ENCODE measurements around the gene DYSF.

Gene DYSF

GRCh38 chr2:71562518-71562917 lies 109.2 kb downstream of the DYSF start:
- in situ Hi-C loops (cut with HindIII; ENCODE audit: low sequenced_read_pairs), result no loop called here

GRCh38 chr2:71563872-71564271 lies 110.5 kb downstream of the DYSF start:
- in situ Hi-C loops (cut with HindIII; ENCODE audit: low sequenced_read_pairs), result no loop called here

DNA sequence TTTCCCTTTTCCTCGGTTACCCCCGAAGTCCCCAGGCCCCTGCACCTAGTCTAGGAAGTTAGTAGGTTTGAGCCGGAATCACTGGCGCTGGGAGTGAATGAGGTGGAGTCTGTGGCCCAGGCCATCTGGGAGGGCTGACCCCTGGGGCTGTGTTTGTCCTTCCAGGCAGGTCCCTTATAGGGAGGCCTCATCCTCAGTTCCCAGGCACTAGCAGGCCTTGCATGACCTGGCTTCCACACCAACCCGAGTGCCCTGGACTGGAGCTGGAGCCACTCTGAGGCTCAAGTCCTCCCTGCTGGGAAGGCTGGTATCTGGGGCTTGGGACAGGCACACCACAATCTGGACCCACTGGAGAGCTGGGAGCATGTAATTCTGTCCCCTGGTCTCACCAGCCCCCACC lies 111.0 kb downstream of the DYSF start:
- in situ Hi-C loops (cut with HindIII; ENCODE audit: low sequenced_read_pairs), result no loop called here

GRCh38 chr2:71564790-71565189 lies 111.4 kb downstream of the DYSF start:
- in situ Hi-C loops (cut with HindIII; ENCODE audit: low sequenced_read_pairs), result no loop called here

DNA sequence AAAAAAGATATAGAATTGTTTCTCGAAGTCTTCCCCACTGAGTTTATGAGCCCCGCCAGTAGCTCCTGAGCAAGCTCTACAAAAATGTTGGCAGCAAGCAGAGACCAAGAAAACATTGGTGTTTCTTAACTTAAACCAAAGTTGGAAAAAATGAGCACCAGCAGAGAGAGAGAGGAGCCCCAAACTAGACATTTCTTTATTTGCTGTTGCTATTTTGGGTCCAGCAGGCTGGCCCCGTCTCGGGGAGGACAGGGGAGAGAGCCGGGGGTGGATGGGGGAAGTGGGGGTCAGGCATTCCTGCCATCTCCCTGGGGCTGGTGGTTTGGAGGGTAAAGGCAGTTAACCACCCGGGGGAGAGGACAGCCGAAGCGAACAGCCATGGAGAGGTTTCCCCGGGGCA lies 113.0 kb downstream of the DYSF start:
- in situ Hi-C loops (cut with HindIII; ENCODE audit: low sequenced_read_pairs), result no loop called here

- in situ Hi-C loops (cut with HindIII; ENCODE audit: low sequenced_read_pairs), result no loop called here
Measured at GRCh38 chr2:71567625-71568024, 114.3 kb downstream of the DYSF start.

- in situ Hi-C loops (cut with HindIII; ENCODE audit: low sequenced_read_pairs), result no loop called here
Measured at GRCh38 chr2:71568103-71568502, 114.7 kb downstream of the DYSF start.

- in situ Hi-C loops (cut with HindIII; ENCODE audit: low sequenced_read_pairs), result no loop called here
Measured at GRCh38 chr2:71570511-71570910, 117.2 kb downstream of the DYSF start.

- in situ Hi-C loops (cut with HindIII; ENCODE audit: low sequenced_read_pairs), result no loop called here
Measured at GRCh38 chr2:71570951-71571460, 117.6 kb downstream of the DYSF start.

DNA sequence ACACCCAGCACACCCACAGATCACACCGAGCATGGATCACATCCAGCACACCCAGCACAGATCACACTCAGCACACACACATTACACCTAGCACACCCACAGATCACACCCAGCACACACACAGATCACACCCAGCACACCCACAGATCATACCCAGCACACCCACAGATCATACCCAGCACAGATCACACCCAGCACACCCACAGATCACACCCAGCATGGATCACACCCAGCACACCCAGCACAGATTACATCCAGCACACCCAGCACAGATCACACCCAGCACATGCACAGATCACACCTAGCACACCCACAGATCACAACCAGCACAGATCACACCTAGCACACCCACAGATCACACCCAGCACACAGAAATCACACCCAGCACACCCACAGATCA lies 118.6 kb downstream of the DYSF start:
- in situ Hi-C loops (cut with HindIII; ENCODE audit: low sequenced_read_pairs), result no loop called here

- in situ Hi-C loops (cut with HindIII; ENCODE audit: low sequenced_read_pairs), result no loop called here
Measured at GRCh38 chr2:71575966-71576365, 122.6 kb downstream of the DYSF start.

GRCh38 chr2:71576541-71576940 lies 123.2 kb downstream of the DYSF start:
- in situ Hi-C loops (cut with HindIII; ENCODE audit: low sequenced_read_pairs), result no loop called here

GRCh38 chr2:71577209-71577608 lies 123.8 kb downstream of the DYSF start:
- in situ Hi-C loops (cut with HindIII; ENCODE audit: low sequenced_read_pairs), result no loop called here

GRCh38 chr2:71578767-71579342 lies 125.5 kb downstream of the DYSF start:
- in situ Hi-C loops (cut with HindIII; ENCODE audit: low sequenced_read_pairs), result no loop called here

GRCh38 chr2:71581026-71581425 lies 127.7 kb downstream of the DYSF start:
- in situ Hi-C loops (cut with HindIII; ENCODE audit: low sequenced_read_pairs), result no loop called here

DNA sequence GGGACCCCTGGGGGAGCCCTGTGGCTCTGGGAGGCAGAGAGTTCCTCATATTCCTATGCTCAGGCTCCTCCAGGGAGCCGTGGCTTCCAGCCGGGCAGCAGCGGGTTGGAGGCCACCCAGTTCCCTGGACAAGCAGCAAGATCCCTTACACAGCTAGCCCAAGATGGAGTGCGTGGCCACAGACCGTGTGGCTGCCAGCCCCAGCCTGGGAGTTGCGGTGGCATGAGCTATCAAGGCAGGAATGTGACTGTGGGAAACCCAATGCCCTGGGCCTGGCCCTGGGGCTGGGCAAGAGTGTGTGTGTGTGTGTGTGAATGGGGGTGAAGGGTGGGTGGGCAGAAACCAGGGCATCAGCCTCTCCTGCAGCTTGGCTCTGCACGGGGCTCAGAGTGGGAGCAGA lies 130.5 kb downstream of the DYSF start:
- in situ Hi-C loops (cut with HindIII; ENCODE audit: low sequenced_read_pairs), result no loop called here

GRCh38 chr2:71586471-71586870 lies 133.1 kb downstream of the DYSF start:
- in situ Hi-C loops (cut with HindIII; ENCODE audit: low sequenced_read_pairs), result no loop called here

- in situ Hi-C loops (cut with HindIII; ENCODE audit: low sequenced_read_pairs), result no loop called here
Measured at GRCh38 chr2:71587509-71588073, 134.2 kb downstream of the DYSF start.

DNA sequence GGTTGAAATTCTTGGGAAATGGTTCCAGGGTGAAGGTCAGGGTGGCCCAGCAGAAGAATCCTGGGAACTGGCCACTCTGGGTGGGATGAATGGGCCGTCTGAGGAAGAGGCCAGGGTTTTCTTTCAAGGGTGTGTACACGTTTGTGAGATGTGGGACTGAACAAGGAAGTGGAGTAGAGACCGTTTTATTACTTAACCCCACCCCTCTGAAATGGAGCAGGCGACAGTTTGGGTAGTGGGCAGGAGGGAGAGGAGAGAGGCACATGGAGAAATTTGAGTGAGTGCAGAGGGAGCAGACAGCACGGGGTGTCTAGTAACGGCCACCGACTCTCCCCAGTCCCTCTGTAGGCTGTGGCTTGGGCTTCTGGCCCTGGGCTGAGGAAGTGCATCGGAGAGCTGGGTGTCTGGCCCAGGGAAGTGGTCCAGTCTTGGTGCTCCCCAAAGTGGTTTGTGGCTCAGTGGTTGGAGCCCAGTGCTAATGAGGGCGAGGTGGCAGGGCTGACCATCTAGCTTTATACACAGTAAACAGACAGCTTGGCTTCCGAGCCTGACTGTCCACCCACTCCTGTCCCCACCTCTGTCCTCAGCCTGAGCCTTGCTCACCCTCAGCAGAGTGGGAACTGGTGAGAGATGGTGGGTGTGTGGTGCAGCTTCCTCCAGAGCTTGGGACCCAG lies 135.3 kb downstream of the DYSF start:
- in situ Hi-C loops (cut with HindIII; ENCODE audit: low sequenced_read_pairs), result no loop called here

- in situ Hi-C loops (cut with HindIII; ENCODE audit: low sequenced_read_pairs), result no loop called here
Measured at GRCh38 chr2:71589763-71590162, 136.4 kb downstream of the DYSF start.

- in situ Hi-C loops (cut with HindIII; ENCODE audit: low sequenced_read_pairs), result no loop called here
Measured at GRCh38 chr2:71591044-71591443, 137.7 kb downstream of the DYSF start.

DNA sequence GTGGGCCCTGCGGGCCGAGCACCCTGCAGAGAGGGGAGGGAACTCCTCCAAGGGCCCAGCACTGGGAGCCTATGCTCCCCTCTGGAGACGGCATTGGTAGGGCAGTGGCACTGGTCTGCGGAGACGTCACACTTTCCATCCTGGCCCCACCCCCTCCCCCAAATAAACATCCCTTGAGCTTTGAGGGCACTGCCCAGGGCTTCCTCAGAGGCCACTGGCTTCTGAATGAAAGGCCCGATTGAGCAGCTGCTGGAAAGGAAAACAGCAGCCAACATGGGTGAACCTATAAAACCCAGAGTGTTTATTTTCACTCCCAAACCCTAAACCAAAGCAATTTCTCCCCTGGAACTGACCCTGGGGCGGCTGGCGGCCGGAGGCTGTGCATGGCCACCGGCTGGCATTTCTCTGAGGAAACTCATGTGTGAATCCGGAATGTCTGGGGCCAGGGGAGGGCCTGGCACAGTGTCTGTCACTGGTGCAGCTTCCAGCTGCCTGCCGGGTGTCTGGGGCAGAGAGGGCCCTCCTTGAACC lies 138.9 kb downstream of the DYSF start:
- in situ Hi-C loops (cut with HindIII; ENCODE audit: low sequenced_read_pairs), result no loop called here

Data from endothelial cell of hepatic sinusoid (primary cell).